IMR-90 (cell line): Measurements from ENCODE around the gene SOX5. TPM values are rescaled to one million over a fixed set of nuclear protein-coding genes. Genes with fewer than 3 reads are reported as not detected.

ENCODE experiments used
- ATAC-seq: fragments of 200-7000 bp; cut with Tn5 transposase; 2 replicates; pipeline ENCODE4 v1.9.1; 2020; ENCODE audit warnings: low read depth, mild to moderate bottlenecking, moderate library complexity
- BruUV-seq: library from RNA; stranded (reverse); fragments of 400-500 nt; replicated peaks from 2 replicates; lab custom pipeline; 2021; lab: Mats Ljungman, UMichigan
- CTCF ChIA-PET: fragments of 300-600 bp; formaldehyde crosslinking; extraction: SDS; loops from one replicate; lab custom pipeline; 2021; ENCODE audit warnings: antibody characterized with exemption; lab: Yijun Ruan, JAX
- POLR2A ChIA-PET: fragments of 300-600 bp; sonication (Branson Sonifier 250); formaldehyde crosslinking; loops from one replicate; lab custom pipeline; 2022; ENCODE audit warnings: antibody characterized with exemption; ENCODE audit not compliant: unreplicated experiment; lab: Charles Lee
- DNase-seq: peaks from one replicate; pipeline ENCODE4 v3.0.0; 2013
- H2AFZ ChIP-seq: replicated peaks from 2 replicates; pipeline ENCODE3; 2013; ENCODE audit warnings: low read length, mild to moderate bottlenecking; ENCODE audit not compliant: poor library complexity
- H2AK5ac ChIP-seq: 2 replicates; pipeline ENCODE4 v1.6.1; 2013; ENCODE audit warnings: low read depth, low read length, inconsistent platforms
- H2AK9ac ChIP-seq: replicated peaks from 2 replicates; pipeline ENCODE3; 2013; ENCODE audit warnings: mild to moderate bottlenecking, low read depth, low read length, moderate library complexity; ENCODE audit not compliant: poor library complexity
- H2BK120ac ChIP-seq: 2 replicates; pipeline ENCODE4 v1.6.1; 2013; ENCODE audit warnings: low read depth, low read length, inconsistent platforms
- H2BK15ac ChIP-seq: 3 replicates; pipeline ENCODE4 v1.6.1; 2013; ENCODE audit warnings: low read depth, low read length, inconsistent platforms
- H2BK20ac ChIP-seq: 2 replicates; pipeline ENCODE4 v1.6.1; 2013; ENCODE audit warnings: low read depth, mild to moderate bottlenecking, inconsistent platforms, low read length, moderate library complexity
- H2BK5ac ChIP-seq: 2 replicates; pipeline ENCODE4 v1.6.1; 2013; ENCODE audit warnings: mild to moderate bottlenecking, low read depth, low read length, inconsistent platforms; ENCODE audit not compliant: poor library complexity, severe bottlenecking
- H3K14ac ChIP-seq: replicated peaks from 2 replicates; pipeline ENCODE4 v1.6.1; 2013; ENCODE audit warnings: low read depth, low read length, inconsistent platforms
- H3K18ac ChIP-seq: 2 replicates; pipeline ENCODE4 v1.6.1; 2013; ENCODE audit warnings: low read depth, low read length, control low read depth
- H3K23ac ChIP-seq: 2 replicates; pipeline ENCODE4 v1.6.1; 2013; ENCODE audit warnings: low read depth, low read length, inconsistent platforms
- H3K27ac ChIP-seq: 2 replicates; pipeline ENCODE4 v1.5.1; 2013; ENCODE audit warnings: mild to moderate bottlenecking, control low read depth, low read length; ENCODE audit not compliant: insufficient read depth
- H3K27me3 ChIP-seq: 2 replicates; pipeline ENCODE4 v1.6.1; 2013; ENCODE audit warnings: low read length; ENCODE audit not compliant: control insufficient read depth, insufficient read depth
- H3K36me3 ChIP-seq: 2 replicates; pipeline ENCODE4 v1.6.1; 2013; ENCODE audit warnings: low read length, mixed read lengths; ENCODE audit not compliant: control insufficient read depth, insufficient read depth
- H3K4ac ChIP-seq: 2 replicates; pipeline ENCODE4 v1.6.1; 2013; ENCODE audit warnings: low read depth, low read length, inconsistent platforms
- H3K4me1 ChIP-seq: 2 replicates; pipeline ENCODE4 v1.6.1; 2013; ENCODE audit warnings: low read length, mixed read lengths; ENCODE audit not compliant: control insufficient read depth, insufficient read depth
- H3K4me2 ChIP-seq: 2 replicates; pipeline ENCODE4 v1.6.1; 2013; ENCODE audit warnings: low read depth, mild to moderate bottlenecking, control low read depth, low read length, moderate library complexity
- H3K4me3 ChIP-seq: 2 replicates; pipeline ENCODE4 v1.5.1; 2013; ENCODE audit warnings: low read depth, mild to moderate bottlenecking, control low read depth, low read length, moderate library complexity; ENCODE audit not compliant: insufficient read depth
- H3K56ac ChIP-seq: 2 replicates; pipeline ENCODE4 v1.6.1; 2013; ENCODE audit warnings: low read length, inconsistent platforms; ENCODE audit not compliant: insufficient read depth; ENCODE audit errors: extremely low read depth
- H3K79me1 ChIP-seq, 2 experiments: 2 replicates each; pipeline ENCODE4 v1.6.1; 2013; ENCODE audit warnings: low read length in 2 of 2, inconsistent platforms in 1 of 2, low read depth in 1 of 2
- H3K9ac ChIP-seq: 2 replicates; pipeline ENCODE4 v1.6.1; 2013; ENCODE audit warnings: low read depth, low read length, control low read depth
- H3K9me1 ChIP-seq: 2 replicates; pipeline ENCODE4 v1.6.1; 2013; ENCODE audit warnings: low read length, inconsistent platforms; ENCODE audit not compliant: insufficient read depth
- H3K9me3 ChIP-seq: 2 replicates; pipeline ENCODE4 v1.6.1; 2013; ENCODE audit warnings: low read length; ENCODE audit not compliant: control insufficient read depth, insufficient read depth
- H4K20me1 ChIP-seq: 2 replicates; pipeline ENCODE4 v1.6.1; 2013; ENCODE audit warnings: low read length, inconsistent platforms; ENCODE audit not compliant: insufficient read depth
- H4K5ac ChIP-seq: 2 replicates; pipeline ENCODE4 v1.6.1; 2013; ENCODE audit warnings: mild to moderate bottlenecking, low read depth, low read length, control low read depth
- H4K8ac ChIP-seq, 2 experiments: 2 replicates each; pipeline ENCODE4 v1.6.1; 2013; ENCODE audit warnings: low read depth in 2 of 2, low read length in 2 of 2, control low read depth in 1 of 2, inconsistent platforms in 1 of 2
- H4K91ac ChIP-seq: 2 replicates; pipeline ENCODE4 v1.6.1; 2013; ENCODE audit warnings: low read depth, low read length, inconsistent platforms; ENCODE audit not compliant: insufficient read depth
- CEBPB ChIP-seq: IDR thresholded peaks from 2 replicates; pipeline ENCODE4 v1.6.1; 2012; ENCODE audit warnings: low read depth, low read length, improper control_type of control experiment
- FOS ChIP-seq: fragments of 150-350 bp; IDR thresholded peaks from 2 replicates; pipeline ENCODE4 v1.6.1; 2016; ENCODE audit warnings: low read depth, low read length
- MAFK ChIP-seq: IDR thresholded peaks from 2 replicates; pipeline ENCODE4 v1.6.1; 2012; ENCODE audit warnings: low read depth, low read length, improper control_type of control experiment
- MAZ ChIP-seq: IDR thresholded peaks from 2 replicates; pipeline ENCODE4 v1.6.1; 2012; ENCODE audit warnings: low read depth, mild to moderate bottlenecking, low read length, improper control_type of control experiment, moderate library complexity, borderline replicate concordance
- RAD21 ChIP-seq: IDR thresholded peaks from 2 replicates; pipeline ENCODE4 v1.6.1; 2012; ENCODE audit warnings: low read length, improper control_type of control experiment
- RCOR1 ChIP-seq: IDR thresholded peaks from 2 replicates; pipeline ENCODE4 v1.6.1; 2012; ENCODE audit warnings: mild to moderate bottlenecking, low read length, improper control_type of control experiment; ENCODE audit not compliant: insufficient replicate concordance
- RFX5 ChIP-seq: IDR thresholded peaks from 2 replicates; pipeline ENCODE4 v1.8.0; 2012; ENCODE audit warnings: low read depth, mild to moderate bottlenecking, low read length, moderate library complexity
- USF2 ChIP-seq: fragments of 150-350 bp; IDR thresholded peaks from 2 replicates; pipeline ENCODE4 v1.6.1; 2017; ENCODE audit warnings: mild to moderate bottlenecking, antibody characterized with exemption, low read length, low read depth
- WGBS, 2 experiments: methylation state at CpG; one replicate each; pipeline versions ENCODE4 v1.1.5 to v1.1.7; 2013; ENCODE audit warnings: missing lambda C conversion rate in 2 of 2; ENCODE audit not compliant: insufficient read length in 1 of 2; ENCODE audit errors: extremely low coverage in 2 of 2; 5-methylcytosine and 5-hydroxymethylcytosine counted together
- dilution Hi-C: fragments of 300-500 bp; cut with HindIII; formaldehyde crosslinking; loops from one replicate; pipeline ENCODE4 v1.14.3; 2018; ENCODE audit warnings: low sequenced_read_pairs; ENCODE audit not compliant: unreplicated experiment
- in situ Hi-C: fragments of 300-500 bp; cut with MboI; formaldehyde crosslinking; loops from 3 replicates; pipeline ENCODE4 v1.14.3; 2019; ENCODE audit warnings: low sequenced_read_pairs, inconsistent platforms, mixed read lengths
- intact Hi-C: fragments of 100-400 bp; cut with micrococcal nuclease; formaldehyde crosslinking; loops from 2 replicates; pipeline ENCODE4 v1.10.0; 2022
- polyA plus RNA-seq, 3 experiments: library from polyadenylated mRNA; depleted of rRNA; stranded (reverse); fragments of >200 nt; gene quantifications; 2 replicates each; pipeline ENCODE4 v1.2.3, GENCODE V29; 2012; ENCODE audit warnings: low replicate concordance in 1 of 3
- total RNA-seq: library from RNA; depleted of rRNA; stranded (reverse); fragments of >200 nt; gene quantifications from 2 replicates; pipeline ENCODE4 v1.2.3, GENCODE V29; 2012
- TF ChIP-seq, protein P1 (sequence below): fragments of 150-350 bp; IDR thresholded peaks from 2 replicates; pipeline ENCODE4 v1.6.1; 2016; ENCODE audit warnings: low read depth, mild to moderate bottlenecking, low read length, moderate library complexity, borderline replicate concordance

Gene SOX5
- total and polyA plus RNA-seq, 2 of the 4 experiments (the other 2 are of a cell fraction), result 1.1 to 13.1 TPM

DNA sequence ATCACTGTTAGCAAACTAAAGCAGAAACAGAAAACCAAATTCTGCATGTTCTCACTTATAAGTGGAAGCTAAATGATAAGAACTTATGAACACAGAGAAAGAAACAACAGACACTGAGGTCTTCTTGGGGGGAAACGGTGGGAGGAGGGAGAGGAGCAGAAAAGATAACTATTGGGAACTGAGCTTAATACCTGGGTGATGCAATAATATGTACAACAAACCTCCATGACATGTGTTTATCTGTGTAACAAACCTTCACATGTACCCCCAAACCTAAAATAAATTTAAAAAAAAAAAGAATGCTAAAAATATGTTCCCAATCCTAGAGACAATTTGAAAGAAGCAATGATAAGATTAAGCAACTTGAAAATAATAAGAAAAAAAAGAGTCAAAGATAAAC lies 89.5 kb downstream of the SOX5 start:
- no peak overlapping the region for H2AK9ac ChIP-seq
- no peak overlapping the region for H3K56ac ChIP-seq
- no peaks in the 10 kb centered on the region; the same call in 1 of the 2 replicates for H3K9me3 ChIP-seq
- H3K4me1 ChIP-seq, result no peaks in the 10 kb centered on the region
- no peak overlapping the region for H3K4me2 ChIP-seq
- H3K27ac ChIP-seq, result no peak overlapping the region
- TF ChIP-seq RCOR1, result no peak
- no peak for TF ChIP-seq FOS
- TF ChIP-seq RAD21, result no peak
- no peak for TF ChIP-seq MAZ
- TF ChIP-seq, protein P1, sequence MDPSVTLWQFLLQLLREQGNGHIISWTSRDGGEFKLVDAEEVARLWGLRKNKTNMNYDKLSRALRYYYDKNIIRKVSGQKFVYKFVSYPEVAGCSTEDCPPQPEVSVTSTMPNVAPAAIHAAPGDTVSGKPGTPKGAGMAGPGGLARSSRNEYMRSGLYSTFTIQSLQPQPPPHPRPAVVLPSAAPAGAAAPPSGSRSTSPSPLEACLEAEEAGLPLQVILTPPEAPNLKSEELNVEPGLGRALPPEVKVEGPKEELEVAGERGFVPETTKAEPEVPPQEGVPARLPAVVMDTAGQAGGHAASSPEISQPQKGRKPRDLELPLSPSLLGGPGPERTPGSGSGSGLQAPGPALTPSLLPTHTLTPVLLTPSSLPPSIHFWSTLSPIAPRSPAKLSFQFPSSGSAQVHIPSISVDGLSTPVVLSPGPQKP, result no peak
- TF ChIP-seq CEBPB, result no peak
- TF ChIP-seq MAFK, result no peak
- no peak for TF ChIP-seq USF2
- TF ChIP-seq RFX5, result no peak
- WGBS, 2 experiments, result no CpG with 5 or more reads among the region's 1 CpG
- no peaks in the 10 kb centered on the region for H3K36me3 ChIP-seq
- dilution Hi-C loops, result no loop called here
- no peak overlapping the region for H3K4ac ChIP-seq
- no peak overlapping the region for H3K9ac ChIP-seq
- no peaks in the 10 kb centered on the region for H4K20me1 ChIP-seq
- no peak overlapping the region for H2BK20ac ChIP-seq
- no peaks in the 10 kb centered on the region for H3K79me1 ChIP-seq
- no peak overlapping the region for H4K5ac ChIP-seq
- POLR2A ChIA-PET, result no interaction called here
- no peak overlapping the region for H2BK120ac ChIP-seq
- no TSS peak for BruUV-seq
- no peak overlapping the region for H3K18ac ChIP-seq
- CTCF ChIA-PET, result no interaction called here
- H4K91ac ChIP-seq, result no peak overlapping the region
- H3K27me3 ChIP-seq, result no peaks in the 10 kb centered on the region
- DNase-seq (no peak), ATAC-seq (no peak)
- H3K14ac ChIP-seq, result no peak overlapping the region
- no peak overlapping the region for H2BK15ac ChIP-seq
- intact Hi-C loops, result no loop called here
- no peak overlapping the region for H2BK5ac ChIP-seq
- no peak overlapping the region for H4K8ac ChIP-seq
- no peak overlapping the region for H2AK5ac ChIP-seq
- H3K9me1 ChIP-seq, result no peaks in the 10 kb centered on the region
- in situ Hi-C loops, result no loop called here
- H3K23ac ChIP-seq, result no peak overlapping the region
- H3K4me3 ChIP-seq, result no peak overlapping the region
- no peak overlapping the region for H2AFZ ChIP-seq
